Muscle of back (tissue), 11 donors: ENCODE results near the gene PAPPA2. TPM values are rescaled to one million over a fixed set of nuclear protein-coding genes. Genes with fewer than 3 reads are reported as not detected.
"Not testable (repeated sequence)": the region's sequence is repeated elsewhere in the genome, so short reads cannot be mapped to it uniquely, and the experiment has no call there.

ENCODE experiments used
- DNase-seq, 3 donors: peaks; one replicate each; pipeline versions ENCODE4 v3.0.0 to v3.0.0-alpha.2; 2013
- polyA plus RNA-seq, 10 donors: library from polyadenylated mRNA; unstranded; fragments of 120-200 nt; gene quantifications; one replicate each; pipeline ENCODE4 v1.2.1, GENCODE V29; 2013; ENCODE audit not compliant: insufficient read length in 10 of 10

The PAPPA2 gene
- polyA plus RNA-seq, 10 donors = 0.20 to 9.5 (median 0.48) TPM

- no peak for DNase-seq
Observed at GRCh38 chr1:176602388-176603004, 139.5 kb downstream of the PAPPA2 start.

- no peak for DNase-seq
Observed at GRCh38 chr1:176603696-176604095, 140.7 kb downstream of the PAPPA2 start.

- DNase-seq = no peak
Observed at GRCh38 chr1:176604461-176604860, 141.5 kb downstream of the PAPPA2 start.

- DNase-seq = no peak
Observed at GRCh38 chr1:176605176-176605575, 142.2 kb downstream of the PAPPA2 start.

GRCh38 chr1:176609556-176610408 lies 146.8 kb downstream of the PAPPA2 start:
- peak in 1 of 3 donors; percentile 18 for DNase-seq

GRCh38 chr1:176612791-176613190 lies 149.8 kb downstream of the PAPPA2 start:
- no peak for DNase-seq

- peak in 1 of 3 donors; percentile 11 for DNase-seq
Observed at GRCh38 chr1:176617881-176618280, 154.9 kb downstream of the PAPPA2 start.

GRCh38 chr1:176619261-176619660 lies 156.3 kb downstream of the PAPPA2 start:
- no peak for DNase-seq

GRCh38 chr1:176625365-176625764 lies 162.4 kb downstream of the PAPPA2 start:
- no peak for DNase-seq

GRCh38 chr1:176626572-176627061 lies 163.6 kb downstream of the PAPPA2 start:
- no peak for DNase-seq

GRCh38 chr1:176628775-176629174 lies 165.8 kb downstream of the PAPPA2 start:
- no peak for DNase-seq

- not testable (repeated sequence) for DNase-seq
Observed at GRCh38 chr1:176634733-176635132, 171.8 kb downstream of the PAPPA2 start.

GRCh38 chr1:176638713-176639526 lies 175.9 kb downstream of the PAPPA2 start:
- DNase-seq = no peak

GRCh38 chr1:176643536-176643935 lies 180.6 kb downstream of the PAPPA2 start:
- peak in 1 of 3 donors; percentile 49 for DNase-seq

GRCh38 chr1:176648556-176648955 lies 185.6 kb downstream of the PAPPA2 start:
- no peak for DNase-seq

- peak; percentile 22 to 92 (median 38) for DNase-seq
Observed at GRCh38 chr1:176656257-176656995, 193.5 kb downstream of the PAPPA2 start.

- DNase-seq = no peak
Observed at GRCh38 chr1:176669782-176670181, 206.8 kb downstream of the PAPPA2 start.

GRCh38 chr1:176670853-176671252 lies 207.9 kb downstream of the PAPPA2 start:
- DNase-seq = no peak

- DNase-seq = no peak
Observed at GRCh38 chr1:176682830-176683535, 220.0 kb downstream of the PAPPA2 start.
